Epidermal melanocyte (primary cell): ENCODE measurements around the gene CCDC148.
"Not testable (repeated sequence)": the region's sequence is repeated elsewhere in the genome, so short reads cannot be mapped to it uniquely, and the experiment has no call there.

Source experiments
- DNase-seq: peaks from one replicate; pipeline ENCODE4 v3.0.0; 2011; ENCODE audit warnings: low spot score; ENCODE audit not compliant: insufficient read length

The CCDC148 gene

DNA sequence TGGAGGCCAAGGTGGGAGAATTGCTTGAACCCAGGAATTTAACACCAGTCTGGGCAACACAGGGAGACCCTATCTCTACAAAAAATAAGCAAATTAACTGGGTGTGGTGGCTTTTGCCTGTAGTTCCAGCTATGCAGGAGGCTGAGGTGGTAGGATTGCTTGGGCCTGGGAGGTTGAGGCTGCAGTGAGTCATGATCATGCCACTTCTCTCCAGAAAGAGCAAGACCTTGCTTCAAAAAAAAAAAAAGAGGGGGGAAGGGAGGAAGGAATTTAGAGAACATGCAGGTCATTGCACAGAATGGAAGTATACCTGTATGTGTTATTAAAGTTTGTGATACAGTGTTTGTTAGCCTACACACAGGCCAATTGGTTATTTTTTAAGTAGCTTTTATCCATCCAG lies 26.0 kb upstream of the CCDC148 start:
- DNase-seq, result no peak

DNA sequence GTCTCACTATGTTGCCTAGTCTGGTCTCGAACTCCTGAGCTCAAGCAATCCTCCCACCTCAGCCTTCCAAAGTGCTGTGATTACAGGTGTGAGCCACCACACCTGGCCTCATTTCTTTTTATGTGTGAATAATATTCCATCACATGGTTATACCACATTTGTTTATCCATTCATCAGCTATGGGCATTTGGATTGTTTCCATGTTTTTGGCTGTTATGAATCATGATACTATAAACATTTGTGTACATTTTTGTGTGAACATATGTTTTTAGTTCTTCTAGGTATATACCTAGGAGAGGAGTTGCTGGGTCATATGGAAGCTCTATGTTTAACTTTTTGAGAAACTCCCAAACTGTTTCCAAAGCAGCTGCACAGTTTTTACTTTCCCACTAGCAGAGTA lies 24.6 kb upstream of the CCDC148 start:
- DNase-seq, result no peak

DNA sequence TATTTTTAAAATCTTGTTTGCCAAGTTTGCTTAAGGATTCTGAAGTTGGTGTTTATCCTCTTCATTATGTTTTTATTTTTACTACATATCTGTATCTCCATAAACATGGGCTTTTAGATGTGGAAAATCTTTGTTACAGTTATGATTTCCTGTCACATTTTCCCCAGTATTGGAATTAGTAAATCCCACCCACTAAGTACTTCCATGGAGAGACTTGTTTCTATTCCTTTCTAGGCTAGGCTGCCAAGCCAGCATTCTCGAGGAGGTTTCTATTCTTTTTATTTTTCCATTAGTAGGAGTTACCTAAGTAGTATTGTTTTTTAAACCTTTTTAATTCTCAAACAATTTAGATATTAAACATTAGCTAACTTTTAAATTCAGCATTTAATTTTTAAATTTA lies 22.3 kb upstream of the CCDC148 start:
- no peak for DNase-seq

DNA sequence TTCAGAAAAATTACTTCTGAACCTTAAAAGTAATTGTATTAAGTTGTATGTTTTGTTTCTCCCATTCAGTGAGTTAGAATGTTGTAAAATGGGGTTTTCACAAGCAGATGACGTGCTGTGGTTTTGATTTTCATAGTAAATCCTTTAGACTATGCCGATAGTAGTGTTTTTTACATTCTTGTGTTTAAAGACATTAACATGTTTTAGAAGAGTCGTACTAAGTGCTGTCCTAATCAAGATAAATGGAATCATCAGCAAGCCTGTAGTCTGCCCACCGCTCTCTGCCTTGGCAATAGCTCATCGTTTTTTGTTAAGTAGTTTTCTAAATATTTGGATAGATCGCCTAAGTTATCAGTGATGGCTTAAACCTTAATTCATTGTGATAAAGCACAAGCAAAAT lies 21.7 kb upstream of the CCDC148 start:
- no peak for DNase-seq

DNA sequence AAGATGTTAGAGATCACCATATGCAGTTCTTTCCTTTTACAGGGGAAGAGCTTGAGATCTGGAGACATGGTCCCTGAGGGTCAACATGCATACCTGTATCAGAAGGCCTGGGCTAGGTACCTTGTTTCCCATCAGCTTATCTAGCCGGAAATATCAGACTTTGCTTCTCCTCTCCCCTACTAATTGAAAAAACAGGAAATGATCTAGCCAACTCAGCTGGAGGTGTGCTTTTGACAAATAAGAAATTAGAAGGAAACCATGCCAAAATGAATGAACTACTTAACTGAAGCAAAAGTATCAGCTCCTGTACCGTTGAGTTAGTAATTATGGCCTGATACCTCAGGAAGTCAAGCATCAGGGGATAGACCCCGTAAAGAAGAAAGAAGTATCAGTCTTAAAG lies 20.6 kb upstream of the CCDC148 start:
- DNase-seq, result no peak

DNA sequence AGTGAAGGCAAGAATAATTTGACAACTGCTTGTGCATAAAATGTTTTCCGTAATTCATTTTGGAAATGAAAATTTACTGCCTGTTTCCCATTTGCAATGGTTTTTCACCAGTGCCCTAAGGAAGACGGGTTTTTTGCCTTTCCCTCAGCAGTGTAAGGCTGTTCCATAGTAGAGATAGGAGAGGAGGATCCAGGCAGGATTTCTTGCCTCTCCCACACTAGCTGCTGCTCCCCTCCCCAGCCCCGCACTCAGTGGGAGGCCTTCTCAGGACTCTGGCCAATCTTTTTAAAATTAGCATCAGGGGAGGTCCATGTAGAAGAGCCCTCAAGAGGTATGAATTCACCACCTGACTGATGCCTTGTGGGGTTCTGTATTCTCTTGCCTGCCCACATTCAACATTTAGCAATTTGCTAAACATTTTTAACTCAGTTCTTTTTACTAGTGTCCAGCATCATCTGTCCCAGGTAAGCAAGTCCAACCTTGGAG lies 18.0 kb upstream of the CCDC148 start:
- DNase-seq, result not testable (repeated sequence)

DNA sequence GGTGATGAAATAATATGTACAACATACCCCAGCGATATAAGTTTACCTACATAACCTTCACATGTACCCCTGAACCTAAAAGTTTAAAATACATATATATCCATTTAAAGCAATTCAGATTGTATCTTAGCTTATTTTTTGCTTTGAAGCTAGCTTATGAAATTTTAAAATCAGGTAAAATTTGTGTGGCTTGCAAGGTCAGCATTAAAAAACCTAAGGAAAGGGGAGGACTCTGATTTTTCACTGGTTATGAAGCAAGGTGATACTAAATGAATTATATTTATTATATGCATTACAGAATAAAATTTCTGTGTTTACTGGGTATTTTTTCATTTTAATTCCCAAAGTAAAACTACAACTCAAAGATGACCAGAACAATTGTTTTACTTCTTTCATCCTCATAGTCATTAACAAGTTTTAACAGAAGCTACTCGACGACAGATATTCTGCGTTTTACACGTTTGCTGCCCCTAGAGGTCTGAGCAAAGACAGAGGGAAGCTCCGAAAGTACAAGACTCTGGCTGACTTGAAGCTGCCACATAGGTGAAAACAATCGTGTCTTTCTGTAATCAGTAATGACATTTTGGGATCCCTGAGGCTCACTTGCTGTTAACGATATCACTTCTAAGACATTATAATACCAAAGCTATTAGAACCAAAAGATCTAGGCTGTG lies 17.3 kb upstream of the CCDC148 start:
- no peak for DNase-seq

DNA sequence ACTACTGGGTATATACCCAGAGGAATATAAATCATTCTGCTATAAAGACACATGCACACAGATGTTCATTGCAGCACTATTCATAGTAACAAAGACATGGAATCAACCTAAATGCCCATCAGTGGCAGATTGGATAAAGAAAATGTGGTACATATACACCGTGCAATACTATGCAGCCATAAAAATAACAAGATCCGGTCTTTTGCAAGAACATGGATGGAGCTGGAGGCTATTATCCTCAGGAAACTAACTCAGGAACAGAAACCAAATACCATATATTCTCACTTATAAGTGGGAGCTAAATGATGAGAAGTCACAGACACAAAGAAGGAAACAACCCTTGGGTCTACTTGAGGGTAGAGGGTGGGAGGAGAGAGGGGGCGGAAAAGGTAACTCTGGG lies 16.7 kb upstream of the CCDC148 start:
- not testable (repeated sequence) for DNase-seq

DNA sequence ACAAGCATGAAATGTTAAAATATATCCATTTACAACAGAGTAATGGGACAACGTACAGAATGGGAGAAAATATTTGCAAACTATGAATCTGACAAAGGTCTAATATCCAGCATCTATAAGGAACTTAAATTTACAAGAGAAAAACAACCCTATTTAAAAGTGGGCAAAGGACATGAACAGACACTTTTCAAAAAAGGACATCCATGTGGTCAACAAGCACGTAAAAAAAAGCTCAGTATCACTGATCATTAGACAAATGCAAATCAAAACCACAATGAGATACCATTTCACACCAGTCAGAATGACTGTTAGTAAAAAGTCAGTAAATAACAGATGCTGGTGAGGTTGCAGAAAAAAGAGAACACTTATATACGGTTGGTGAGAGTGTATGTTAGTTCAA lies 16.3 kb upstream of the CCDC148 start:
- not testable (repeated sequence) for DNase-seq

DNA sequence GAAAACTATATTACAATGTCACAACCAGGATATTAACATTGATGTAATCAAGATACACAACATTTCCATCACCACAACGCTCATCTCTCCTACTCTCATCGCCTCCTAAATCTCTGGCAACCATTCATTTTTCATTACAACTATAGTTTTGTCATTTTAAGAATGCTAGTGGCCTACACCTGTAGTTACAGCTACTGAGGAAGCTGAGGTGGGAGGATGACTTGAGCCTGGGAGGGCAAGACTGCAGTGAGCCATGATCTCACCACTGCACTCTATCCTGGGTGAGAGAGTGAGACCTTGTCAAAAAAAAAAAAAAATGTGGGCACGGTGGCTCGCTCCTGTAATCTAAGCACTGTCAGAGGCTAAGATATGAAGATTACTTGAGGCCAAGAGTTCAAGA lies 10.7 kb upstream of the CCDC148 start:
- DNase-seq, result no peak

DNA sequence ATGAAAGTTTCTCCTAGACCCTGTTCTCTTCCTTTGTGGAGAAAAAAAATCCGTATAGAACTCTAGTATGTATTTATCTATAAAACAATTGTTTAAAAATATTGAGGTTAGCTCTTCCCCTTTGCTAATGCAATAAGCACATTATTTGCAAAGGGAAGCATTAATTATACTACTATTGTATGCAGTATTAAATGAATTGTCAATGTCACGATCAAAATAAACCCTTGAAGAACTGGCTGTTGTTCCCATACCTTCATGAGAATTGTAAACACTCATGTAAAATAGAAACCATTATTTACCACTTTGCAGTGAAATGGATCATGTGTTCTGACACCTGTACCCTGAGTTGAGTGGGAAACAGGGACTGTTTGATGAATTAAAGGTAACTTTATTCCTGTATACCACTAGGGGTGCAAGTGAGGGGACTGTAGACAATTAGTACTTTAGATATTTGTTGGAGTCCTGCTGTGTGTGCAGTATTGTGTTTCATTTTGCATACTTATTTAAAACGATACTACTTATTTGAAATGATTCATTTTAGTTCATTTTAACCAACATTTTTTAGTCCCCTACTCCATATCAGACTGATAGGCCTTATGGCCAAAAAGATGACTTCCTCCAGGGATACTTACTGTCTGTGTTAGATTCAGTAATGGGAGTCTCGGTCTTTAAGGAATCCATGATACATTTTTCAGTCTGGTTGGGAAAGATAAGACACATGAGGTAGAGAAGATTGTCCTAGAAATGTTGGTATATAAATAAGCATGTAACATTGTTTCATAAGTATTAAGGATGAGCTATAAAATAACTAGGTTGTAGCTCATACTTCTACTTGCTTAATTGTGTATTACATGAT lies 8.1 kb upstream of the CCDC148 start:
- no peak for DNase-seq

DNA sequence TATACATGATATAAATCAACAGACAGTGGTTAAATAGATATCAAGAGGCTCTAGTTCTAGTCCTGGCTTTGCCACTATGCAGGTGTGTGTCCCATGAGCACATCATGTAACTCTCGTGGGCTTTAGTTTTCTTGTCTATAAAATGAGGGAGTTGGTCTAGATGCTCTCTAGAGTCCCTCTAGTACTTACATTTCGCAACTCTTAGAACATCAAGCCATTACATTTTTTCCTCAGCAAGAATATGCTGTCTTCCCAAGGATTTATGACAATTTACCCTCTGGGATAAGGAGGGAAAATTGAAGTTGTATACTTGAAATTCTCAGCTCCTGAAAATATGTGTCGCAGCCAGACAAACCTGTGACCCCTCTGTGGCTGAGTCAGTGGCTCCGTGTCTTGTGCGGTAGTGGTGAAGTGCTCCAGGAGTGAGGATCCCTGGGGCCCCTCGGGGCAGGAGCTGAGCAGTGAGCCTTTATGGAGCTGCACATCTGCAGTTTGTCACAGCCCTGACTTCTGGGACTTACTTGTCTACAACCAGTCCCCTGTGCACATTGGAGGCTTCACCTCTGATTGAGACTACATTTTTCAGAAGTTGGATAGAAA lies 7.0 kb upstream of the CCDC148 start:
- no peak for DNase-seq

DNA sequence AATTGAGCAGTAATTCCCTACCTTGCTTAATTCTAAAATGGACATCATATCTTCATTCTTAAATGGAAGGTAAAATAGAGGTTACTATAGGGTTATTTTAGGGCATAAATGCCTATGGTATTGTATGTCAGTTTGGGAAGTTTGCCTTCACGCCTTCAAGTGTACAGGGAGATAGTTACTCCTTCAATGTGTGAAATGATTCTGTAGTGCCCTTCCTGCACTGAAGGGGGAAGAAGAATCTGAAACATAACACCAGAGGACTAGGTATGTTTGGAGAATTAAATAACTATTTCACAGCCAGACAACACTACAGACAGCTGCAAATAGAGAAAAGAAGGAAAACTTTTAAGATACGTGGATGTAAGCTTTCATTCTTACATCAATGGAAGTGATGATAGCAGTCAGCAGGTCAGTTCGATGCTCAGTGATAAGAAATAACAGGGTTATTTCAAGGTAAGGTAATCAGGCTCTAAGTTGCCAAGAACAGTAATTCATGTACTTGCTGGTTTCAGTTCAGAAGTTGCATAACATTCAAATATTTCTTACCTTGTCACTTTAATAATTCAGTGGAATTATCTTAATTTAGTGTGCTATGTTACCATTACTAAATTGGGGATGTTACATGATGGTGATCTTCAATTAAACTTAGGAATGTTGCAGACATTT lies 4.2 kb upstream of the CCDC148 start:
- DNase-seq, result no peak

DNA sequence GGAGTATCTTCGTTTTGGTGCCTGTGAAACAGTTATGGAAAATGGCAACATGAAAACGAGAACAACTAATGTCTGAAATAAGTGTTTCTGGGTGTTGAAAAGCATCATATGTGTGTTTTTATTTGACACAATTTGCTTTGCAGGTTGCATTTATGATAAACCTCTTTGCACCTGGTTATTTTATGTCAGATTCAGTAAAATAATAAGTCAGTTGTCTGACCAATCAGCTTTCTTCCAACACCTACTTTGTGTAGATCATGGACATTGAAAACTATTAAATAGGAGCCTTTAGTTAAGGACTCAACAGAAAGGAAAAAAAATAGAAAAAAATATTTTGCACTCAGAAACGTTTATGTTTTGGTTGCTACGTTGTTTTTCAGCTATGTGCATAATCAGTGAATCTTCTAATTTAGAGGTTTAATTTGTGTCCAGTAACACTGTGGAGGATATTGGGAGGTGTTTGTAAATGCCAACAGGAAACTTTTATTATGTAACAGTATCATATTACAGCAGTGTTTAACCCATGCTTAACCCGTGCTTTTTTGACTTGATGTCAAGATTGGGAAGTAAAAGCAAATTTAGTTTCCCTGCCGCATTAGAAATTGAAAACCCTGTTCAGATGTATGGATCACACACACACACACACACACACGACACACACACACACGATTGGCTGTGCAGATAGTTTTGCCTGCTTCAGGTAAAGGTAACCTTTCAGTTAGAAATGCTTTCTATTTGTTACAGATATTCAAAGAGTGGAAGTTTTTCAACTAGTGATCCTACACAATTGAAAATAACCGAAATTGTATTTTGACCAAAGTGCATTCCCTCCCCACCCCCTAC lies 2.8 kb upstream of the CCDC148 start:
- no peak for DNase-seq

DNA sequence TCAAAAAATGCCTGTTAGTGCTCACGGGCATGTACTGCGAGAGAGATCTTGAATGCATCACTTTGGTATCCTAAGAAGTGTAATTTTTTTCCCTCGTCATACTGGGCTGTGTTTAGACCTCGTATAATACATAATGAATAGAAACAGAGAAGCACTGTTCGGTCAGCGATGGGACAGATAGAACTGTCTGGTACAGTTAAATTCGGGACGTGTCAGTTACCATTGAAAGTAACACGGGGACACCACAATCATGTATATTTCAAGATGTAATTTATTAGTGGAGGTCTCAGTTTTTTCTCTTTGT lies 2.0 kb upstream of the CCDC148 start:
- no peak for DNase-seq

DNA sequence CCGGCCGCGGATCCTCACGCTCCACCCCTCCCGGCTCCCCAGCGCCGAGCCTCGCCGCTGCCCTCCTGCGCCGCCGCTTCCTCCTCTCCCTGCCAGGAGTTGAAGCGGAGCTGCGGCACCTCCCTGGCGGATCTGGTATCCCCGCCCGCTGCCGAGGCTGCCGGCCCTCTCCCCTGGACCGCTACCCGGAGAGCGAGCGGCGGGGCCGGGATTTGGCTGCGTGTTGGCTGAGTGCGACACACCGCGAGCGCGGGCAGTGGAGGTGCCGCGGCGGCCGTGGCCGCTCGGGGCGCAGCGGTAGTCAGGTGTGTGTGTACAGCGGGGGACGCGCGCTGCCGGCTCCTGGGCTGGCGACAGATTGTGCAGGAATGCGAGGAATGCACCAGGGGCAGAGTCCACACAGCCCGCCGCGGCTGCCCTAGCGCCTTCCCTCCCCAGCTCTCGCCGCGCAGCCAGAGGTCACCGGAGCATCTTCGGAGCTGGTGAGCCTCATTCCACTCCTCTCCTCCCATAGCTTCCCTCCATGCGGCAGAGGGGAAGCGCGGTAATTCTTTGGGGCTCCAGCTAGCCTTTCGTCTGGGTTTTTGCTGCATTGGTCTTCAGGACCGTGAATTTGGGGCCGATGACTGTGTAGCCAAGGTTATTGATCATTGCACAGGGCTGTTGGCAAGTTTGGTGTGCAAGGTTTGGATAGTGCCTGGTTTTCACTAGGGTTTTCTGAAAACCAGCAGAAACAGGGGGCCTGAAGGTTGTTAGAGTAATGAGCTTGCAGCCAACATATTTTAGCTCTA lies 1.5 kb upstream of the CCDC148 start:
- no peak for DNase-seq

DNA sequence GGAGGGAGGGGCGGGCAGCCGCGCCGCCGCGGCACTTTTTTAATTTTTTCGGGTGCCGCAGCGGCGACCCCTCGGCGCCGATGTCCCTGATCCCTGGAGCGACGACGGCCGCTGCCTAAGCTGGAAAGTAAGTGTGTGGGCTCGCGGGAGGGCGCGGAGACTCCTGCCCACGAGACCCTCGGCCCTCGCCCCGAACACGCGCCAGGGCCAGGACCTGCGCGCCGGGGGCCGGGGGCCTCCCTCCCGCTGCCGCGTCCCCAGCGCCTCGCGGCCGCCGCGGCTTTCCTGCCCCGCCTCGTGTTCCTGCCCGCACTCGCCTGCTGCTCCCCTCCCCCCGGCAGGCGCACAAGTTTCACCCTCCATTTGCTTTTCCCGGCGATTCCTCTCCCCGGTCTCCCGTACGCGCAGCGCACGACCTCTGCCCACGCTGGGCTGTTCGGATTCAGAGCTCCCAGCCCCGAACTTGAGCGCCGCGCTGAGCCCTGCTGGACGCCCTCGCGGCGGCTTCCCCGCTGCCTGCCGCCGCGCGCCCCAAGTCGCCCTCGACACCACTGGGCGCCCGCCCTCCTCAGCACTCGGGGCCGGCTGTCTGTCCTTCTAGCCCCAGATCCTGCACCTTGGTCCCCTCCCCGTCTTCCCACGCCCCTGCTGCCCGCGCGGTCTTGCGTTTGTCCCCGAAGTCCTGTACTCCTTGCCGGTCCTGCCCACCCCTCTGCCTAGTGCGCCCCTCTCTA lies 706 bp upstream of the CCDC148 start:
- no peak for DNase-seq

DNA sequence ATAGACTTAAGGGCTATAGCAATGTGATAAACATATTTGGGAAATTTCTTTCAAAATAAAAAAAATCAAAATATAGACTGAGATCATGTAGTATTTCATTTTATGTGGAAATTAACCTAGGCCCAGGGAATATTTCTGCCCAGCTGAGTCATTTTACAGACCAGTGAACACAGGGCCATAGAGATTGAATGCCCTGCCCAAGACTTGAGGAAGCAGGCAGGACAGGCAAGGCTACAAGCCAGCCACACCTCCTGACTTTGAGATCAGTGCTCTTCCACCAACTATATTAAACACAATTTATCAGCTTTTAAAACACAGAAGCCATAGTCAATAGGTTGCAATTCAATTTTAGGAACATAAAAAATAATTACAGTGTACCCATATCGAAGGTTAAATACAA lies 12.9 kb downstream of the CCDC148 start:
- no peak for DNase-seq

DNA sequence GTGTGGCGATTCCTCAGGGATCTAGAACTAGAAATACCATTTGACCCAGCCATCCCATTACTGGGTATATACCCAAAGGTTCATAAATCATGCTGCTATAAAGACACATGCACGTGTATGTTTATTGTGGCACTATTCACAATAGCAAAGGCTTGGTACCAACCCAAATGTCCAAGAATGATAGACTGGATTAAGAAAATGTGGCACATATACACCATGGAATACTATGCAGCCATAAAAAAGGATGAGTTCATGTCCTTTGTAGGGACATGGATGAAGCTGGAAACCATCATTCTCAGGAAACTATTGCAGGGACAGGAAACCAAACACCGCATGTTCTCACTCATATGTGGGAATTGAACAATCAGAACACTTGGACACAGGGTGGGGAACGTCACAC lies 17.5 kb downstream of the CCDC148 start:
- DNase-seq, result not testable (repeated sequence)

DNA sequence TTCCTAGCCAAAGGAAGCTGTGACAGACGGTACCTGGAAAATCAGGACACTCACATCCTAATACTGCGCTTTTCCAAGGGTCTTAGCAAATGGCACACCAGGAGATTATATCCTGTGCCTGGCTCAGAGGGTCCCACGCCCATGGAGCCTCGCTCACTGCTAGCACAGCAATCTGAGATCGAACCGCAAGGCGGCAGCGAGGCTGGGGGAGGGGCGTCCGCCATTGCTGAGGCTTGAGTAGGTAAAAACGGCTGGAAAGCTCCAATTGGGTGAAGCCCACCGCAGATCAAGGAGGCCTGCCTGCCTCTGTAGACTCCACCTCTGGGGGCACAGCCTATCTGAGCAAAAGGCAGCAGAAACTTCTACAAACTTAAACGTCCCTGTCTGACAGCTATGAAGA lies 22.8 kb downstream of the CCDC148 start:
- not testable (repeated sequence) for DNase-seq
